HS-27A (cell line): ENCODE results near the gene XPO6.
"Not testable (repeated sequence)": the region's sequence is repeated elsewhere in the genome, so short reads cannot be mapped to it uniquely, and the experiment has no call there.

Experiments
- DNase-seq: peaks from one replicate; pipeline ENCODE4 v3.0.0-alpha.2; 2012; ENCODE audit warnings: low read depth, missing footprints

The XPO6 gene

DNA sequence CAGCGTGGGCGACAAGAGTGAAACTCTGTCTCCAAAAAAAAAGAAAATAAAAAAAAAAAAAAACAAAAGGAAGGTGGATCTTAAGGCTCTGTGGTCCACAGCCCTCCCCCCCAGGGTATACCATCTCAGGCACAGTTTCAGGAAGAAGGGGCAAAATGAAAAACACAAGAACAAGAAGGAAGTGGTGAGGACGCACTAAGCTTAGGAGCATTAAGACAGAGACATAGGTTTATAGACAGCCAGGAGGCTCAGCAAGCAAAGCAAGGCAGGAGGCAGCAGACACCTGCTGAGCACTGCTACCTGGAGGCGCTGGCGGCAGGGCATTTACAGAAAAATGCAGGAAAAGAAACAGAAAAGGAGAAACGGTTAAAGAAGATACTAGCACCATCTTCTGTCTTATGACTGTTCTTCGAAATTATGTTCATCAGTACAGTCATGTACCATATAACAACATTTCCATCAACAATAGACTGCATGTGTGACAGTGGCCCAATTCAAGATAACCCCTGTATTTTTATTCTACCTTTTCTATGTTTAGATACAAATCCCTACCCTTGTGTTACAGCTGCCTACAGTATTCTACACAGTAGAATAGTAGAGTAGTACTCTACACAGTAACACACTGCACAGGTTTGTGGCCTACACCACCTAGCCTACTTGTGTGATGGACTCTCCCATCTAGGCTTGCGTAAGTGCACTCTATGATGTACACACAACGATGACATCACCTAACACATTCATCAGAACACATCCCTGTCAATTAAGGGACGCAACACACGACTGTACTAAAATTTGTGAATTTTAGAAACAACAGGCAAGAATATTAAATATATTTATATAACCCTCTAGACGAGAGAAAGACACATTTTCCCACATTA lies 62.5 kb downstream of the XPO6 start:
- DNase-seq = no peak

DNA sequence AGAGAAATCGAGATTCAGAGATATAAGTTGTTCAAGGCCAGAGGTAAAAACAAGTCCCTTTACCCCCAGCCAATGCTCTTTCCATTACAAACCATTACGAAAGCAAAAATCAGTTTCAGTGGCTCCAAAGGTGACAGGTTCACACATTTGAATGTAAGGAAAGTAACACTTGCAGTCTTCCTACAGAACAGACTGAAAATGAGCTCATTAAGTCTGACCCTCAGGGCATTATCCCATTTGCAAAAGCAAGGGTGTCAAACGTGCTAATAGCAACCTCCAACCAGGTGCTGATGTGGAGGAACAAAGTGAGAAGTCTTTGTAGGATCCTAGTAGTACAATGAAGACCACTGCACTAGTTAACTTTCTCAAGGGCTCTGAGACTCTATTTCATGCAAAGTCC lies 65.2 kb downstream of the XPO6 start:
- DNase-seq = no peak

DNA sequence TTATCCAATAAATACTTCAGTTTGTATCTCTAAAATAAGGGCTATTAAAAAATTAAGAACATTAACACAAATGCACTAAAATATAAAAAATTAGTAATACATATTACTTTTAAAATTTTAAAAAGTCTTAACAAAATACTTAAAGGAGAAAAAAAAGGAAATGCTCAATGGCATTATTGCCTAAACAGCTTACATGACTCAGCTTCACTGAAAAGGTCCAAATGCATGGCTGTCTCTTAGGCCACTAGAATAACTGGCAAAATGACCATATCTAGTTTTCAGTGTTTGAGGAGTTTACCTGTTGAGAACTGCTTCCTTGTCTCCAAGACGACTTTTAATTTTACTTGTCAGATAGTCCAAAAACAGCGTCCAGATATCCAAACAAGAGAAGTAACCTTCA lies 66.0 kb downstream of the XPO6 start:
- no peak for DNase-seq

DNA sequence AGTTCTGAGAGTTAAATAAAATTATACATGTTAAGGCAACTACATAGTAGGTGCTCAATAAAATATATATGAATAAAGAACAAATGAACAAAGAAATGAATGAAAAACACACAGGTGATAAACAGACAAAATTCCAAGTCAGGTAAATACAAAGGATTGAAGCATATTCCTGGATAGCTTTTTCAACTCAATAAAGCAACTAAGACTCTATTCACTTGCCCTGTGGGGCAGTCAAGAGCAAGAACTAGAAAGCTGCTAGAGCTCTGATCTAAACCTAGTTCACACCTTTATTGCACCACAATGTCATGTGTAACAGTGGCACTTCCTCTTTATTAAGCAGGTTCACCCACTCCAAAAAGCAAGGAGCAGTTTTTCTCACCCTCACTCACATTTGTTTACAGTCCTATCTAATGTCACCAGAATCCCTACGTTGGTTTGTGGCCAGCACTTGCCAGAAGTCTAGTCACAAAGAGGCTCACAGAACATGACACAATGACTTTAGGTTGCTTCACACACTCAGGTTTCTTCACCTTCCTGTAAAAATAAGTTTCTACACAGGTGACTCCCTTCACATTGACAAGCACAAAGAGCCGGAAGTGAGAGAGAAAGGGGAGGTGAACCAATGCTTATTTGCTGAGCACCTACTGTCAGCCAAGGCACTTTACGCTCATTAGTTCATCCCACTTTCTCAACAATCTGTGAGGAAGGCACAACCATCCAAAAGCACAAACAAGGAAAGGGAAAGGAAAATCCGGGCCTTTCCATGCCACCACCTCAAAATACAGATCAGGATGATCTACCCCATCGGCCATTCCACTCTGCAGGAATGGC lies 70.8 kb downstream of the XPO6 start:
- DNase-seq = no peak

DNA sequence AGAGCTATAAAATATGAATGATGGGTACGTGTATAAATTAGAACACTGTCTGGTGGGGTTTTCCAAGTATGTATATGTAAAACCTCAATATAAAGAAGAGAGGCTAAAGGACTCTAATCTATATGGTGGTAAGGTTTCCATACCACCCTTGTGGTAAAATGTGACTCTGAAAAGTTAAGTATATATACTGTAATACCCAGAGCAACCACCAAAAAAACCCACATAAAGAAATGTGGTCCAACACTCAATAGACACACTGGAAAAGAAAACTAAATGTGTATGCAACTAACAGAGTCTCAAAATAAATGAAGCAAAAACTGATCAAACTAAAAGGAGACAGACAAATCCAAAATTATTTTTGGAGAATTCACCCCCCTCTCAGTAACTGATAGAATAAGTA lies 72.2 kb downstream of the XPO6 start:
- no peak for DNase-seq

DNA sequence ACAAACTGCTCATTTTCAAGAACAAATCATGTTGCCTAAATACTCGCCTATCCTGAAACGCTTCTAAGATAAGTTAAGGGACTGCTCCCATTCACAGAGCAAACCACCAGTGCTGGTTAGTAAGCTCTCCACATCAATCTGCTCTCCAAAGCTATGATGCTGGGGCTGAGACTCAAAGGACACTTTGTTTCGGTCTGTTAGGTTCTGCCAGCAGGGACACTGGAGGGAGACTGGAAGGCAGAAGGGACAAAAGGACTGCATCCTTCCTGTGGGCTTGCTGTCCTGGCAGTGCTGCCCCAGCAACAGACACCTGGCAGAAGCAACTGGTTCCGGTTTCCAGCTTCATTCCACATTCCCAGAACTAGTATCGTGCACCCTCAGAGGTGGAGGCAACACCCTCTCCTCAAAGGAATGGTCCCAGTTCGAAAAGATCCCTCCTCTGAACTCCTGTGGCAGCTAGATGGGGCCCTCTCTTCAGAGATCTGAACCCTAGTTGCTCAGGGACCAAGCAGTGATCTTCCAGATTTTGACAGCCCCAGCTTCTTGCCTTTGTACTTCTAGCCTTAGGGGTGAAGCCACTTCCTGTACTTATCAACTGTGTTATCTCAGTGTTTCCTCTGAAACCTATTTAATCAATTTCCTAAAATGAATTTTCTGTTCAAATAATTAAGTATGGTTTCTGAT lies 74.9 kb downstream of the XPO6 start:
- DNase-seq = no peak

DNA sequence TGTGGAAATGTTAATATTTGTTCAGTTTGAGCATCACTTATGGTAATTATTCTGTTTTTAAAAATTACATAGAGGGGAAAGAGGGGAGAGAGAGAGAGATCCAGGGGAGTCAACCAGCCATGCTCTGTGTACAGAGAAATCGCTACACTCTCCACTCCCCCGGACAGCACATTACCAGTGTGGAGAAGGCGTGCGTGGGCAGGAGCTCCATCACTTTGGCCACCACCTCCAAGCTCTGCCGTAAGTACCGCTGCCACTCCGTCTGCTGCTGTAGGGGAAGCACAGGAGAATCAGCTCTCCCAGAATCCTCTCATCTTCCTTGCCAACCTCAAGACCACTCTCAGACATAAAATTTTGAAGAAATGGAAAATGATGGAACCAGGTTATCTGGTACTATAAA lies 78.1 kb downstream of the XPO6 start:
- DNase-seq = no peak

DNA sequence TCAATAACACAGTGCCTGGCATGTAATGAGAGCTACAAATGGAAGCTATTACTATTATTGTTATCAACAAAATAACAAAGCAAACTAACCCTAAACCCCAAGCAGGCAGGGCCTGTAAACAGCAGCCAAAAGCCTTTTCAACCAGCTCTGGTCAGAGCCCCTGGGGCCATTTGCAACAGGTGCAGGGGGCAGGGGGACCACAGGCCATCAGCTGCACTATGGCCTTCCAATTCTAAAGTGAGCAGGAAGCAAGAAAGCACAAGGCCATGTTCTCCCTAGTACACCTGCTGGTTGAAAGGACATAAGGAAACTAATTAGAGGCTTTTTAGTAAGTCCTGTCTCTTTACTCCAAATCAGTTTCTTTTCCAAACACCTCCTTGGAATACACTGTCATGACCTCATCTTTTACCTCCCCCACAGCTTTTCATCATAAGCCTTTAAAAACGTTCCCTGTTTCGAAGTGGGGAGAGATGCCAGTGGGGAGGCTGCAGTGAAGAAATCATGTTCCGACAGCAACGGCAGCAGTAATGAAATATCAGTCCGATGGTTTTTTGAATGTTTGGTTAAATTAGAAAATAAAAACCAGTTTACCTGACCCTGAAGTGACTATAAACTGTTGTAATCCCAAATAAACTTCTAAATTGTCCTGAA lies 79.9 kb downstream of the XPO6 start:
- no peak for DNase-seq

DNA sequence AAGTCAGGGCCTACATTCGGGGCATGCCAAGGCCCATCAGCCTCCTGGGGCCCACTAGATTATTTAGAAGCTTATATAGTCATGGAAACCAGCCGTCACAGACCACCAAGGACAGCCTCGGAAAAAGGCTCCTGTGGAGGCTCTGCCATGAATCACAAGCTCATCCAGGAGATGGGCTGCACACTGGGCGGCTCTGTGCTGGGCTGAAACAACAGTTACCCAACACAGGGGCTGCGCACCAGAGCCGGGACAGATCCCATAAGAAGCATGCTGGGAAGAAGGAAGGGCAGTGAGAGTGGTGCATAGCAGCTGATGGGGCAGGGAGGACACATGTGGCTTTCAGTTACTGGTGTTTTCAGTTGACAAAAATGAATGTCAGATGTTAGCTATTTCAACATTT lies 80.6 kb downstream of the XPO6 start:
- no peak for DNase-seq

DNA sequence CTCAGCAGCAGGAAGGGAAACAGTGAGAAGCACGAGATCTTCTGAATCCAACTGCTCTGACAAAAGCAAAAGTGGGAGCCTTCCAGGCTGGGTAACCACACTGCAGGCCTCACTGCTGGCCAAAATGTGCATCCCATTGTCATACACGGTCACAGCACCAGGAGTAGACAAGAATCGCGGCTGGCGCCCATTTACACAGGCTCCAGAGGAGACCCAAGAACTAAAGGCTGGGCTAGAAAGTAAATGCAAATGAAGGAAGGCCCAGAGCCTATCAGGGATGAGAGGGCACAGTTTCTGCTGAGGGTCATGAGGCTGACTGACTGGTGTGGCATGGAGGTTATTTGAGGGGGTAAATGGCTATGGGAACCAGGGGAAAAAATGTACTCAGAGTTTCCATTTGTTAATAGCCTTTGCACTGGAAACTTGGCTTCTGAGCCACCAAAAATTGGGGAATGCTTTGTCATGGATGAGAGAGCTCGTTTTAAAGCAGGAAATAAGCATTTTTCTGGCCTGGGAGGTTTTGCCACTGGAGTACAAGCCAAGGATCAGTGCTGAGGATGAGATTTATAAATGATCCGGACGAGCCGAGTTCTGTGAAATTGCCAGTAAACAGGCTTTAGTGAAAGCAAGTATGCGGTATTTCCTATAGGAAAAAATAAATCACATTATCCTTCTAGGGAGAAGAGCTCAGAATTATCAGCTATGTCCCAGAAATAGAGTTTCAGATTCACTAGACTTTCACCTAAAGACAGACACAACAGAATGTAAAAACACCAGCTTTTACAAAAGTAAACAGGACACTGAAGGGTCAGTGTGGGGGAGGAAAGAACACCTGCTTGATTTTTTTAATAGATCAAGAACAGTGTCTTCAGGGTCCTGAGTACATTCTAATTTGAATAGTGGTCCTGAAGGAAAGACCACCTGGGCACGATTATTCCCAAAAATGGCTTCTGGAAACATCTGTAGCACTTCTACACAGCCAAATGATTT lies 81.4 kb downstream of the XPO6 start:
- DNase-seq = no peak

DNA sequence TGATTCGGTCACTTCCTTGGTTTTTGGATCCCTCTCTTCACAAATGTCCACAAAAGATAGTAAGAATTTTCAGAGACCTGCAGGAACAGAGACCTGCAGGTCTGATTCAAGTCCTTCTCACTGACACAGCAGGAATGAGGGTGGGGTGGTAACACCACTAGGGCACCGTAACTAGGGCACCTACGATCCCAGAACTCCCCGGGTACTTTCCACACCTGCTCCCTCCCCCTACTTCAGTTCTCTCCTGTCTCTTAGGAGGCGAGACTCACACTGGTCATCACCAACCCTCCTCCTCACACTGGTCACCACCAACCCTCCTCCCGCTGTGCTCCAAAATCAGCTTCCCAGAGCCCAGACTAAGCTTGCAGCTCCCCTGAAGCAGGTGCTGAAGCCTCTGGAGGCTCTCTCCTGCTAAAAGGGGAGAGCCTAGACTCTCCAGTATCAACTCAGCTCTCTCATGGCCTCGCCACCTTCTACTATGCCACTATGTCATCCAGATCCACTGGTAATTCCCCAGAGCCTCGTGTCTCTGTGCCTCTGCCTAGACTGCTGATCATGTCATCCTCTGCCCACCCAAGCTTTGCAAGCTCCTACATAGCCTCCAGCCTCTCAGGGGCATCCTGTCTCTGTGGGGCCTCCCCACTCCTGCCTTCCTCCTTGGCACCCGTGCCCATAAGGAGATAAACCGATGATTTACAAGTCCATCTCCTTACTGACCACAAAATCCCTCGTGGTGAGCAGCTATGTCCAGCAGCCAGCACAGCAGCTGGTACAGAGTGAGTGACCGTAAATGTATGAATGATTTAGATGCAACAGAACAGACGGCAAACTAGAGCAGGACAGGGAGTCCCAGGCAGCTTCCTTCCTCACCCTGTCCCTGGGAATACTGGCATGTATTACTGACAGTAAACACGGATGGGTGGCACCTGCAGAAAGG lies 84.8 kb downstream of the XPO6 start:
- DNase-seq = no peak

DNA sequence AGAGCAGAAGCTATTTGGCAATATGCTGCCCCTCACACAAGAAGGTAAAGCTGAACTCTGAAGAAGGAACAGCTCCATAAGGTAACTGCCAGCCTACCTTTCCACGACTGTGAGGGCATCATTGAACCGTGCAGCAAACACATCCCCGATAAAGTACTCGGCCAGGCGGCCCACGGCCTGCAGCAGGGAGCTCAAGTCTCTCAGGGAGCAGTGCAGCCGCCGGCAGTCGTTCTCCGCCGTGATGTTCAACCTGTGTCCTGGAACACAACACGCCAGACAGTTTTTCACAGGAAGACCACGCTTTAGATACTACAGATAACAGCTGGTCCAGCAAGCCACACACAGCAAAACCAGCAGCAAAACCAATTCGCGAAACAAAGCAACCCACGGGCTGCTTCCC lies 86.2 kb downstream of the XPO6 start:
- no peak for DNase-seq

DNA sequence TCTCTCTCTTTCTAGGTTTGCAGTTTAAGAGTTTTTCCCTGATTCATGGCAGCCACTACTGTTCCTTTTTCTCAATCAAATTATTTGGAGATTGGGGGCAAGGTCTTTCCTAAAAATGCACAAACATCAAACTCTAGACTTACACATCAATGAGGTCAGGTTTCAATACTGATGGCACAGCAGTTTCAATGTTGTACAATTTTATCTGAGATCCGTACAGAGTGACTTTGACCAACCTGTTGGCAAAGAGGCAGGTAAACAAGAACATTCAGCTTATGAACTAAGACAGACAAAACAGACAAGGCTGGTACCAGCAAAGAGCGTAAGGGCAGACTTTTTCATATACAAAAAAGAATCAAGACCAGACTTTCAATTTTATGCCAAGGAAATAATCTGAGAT lies 90.2 kb downstream of the XPO6 start:
- no peak for DNase-seq

DNA sequence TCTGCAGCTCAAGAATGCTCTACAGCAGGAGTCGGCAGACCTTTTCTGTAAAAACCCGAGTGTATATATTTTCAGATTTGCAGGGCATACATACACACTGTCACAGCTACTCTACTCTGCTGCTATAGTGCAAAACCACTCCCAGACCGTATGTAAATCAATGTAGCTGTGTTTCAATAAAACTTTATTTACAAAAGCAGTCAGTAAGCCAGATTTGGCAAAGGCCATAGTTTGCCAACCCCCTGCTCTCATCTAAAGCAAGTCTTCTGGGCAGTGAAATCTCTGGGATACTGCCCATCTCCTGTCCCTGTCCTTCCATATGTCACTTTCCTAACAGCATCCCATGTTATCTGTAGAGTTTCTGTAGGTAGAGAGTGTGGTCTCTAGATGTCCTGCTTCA lies 91.0 kb downstream of the XPO6 start:
- no peak for DNase-seq

DNA sequence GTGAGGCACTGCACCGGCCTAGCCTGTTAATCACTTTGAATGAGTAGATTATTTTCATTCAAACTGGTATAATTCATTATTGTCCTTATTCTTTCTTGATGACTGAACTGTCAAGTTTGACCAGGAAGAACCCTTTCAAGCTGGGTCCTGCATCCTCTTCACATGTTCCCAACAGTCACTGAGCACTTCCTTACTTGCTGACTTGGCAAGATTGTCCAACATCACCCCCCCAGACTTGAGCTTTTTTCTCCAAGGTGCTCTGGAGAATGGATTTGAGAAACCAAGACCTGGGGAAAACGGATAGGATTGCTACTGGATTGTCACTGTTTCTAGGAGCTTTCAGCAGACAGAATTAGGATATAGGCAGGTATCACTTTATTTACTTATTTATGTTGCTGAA lies 93.1 kb downstream of the XPO6 start:
- no peak for DNase-seq

DNA sequence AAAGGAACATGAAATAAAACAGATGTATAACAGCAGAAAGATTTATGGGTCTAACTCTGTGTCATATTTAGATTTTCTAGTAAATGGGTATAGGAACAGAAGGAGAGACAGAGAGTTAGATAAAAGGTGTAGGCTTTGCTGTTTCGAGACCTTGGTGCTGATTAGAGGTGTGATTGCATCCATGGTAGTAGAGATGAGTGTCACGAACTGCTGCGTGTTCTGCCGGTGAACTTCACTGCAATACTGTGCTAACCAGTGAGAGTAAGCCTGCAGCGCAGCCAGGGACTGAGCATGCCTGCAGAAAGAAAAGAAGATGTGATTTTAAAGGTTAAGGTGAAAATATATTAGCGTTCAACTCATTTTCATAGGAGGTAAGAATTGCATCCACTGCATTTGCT lies 94.6 kb downstream of the XPO6 start:
- DNase-seq = no peak

DNA sequence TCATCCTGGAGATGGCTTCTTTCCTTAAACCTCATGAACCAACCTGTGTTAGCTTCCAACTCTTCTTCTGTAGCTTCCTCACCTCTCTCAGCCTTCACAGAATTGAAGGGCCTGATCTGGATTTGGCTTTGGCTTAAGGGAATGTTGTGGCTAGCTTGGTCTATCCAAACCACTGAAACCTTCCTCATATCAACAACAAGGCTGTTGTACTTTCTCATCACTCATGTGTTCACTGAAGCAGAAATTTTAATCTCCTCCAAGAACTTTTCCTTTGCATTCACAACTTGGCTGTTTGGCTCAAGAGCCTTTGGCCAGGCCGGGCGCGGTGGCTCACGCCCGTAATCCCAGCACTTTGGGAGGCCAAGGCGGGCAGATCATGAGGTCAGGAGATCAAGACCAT lies 95.9 kb downstream of the XPO6 start:
- not testable (repeated sequence) for DNase-seq

DNA sequence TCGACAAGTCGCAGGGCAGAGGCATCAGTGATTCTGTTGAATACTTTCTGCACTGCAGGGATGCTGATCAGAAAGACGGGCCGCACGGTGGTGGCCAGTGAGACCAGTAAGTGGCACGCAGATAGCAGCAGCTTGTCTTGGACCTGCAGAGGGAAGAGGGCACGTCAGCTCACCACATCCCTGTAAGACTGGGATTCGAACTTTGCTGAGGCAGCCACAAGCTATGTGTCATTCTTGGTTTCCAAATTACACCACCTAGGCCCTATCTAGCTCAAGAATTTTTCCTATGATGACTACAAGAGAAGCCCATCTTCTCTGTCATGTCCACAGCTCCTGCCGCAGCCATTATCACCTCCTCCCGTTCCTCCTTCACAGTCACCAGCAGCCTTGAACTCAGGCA lies 98.9 kb downstream of the XPO6 start:
- DNase-seq = no peak

DNA sequence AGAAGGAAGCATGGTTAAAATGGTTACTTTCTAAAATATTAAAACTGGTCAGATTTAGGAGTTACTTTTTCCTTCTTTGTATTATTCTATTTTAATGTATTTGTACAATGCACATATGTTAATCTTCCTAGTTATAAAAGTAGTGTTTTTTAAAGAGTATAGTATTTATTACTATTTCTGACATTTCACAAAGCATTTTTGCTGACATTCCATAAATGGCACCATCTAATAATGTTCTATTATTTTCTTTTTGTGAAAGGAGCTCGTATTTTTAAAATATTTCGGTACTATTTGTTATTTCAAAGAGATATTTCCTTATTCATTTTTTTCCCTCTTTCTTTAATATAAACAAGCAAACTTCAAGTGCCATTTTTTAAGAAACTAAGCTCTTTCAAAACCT lies 100.8 kb downstream of the XPO6 start:
- DNase-seq = no peak

DNA sequence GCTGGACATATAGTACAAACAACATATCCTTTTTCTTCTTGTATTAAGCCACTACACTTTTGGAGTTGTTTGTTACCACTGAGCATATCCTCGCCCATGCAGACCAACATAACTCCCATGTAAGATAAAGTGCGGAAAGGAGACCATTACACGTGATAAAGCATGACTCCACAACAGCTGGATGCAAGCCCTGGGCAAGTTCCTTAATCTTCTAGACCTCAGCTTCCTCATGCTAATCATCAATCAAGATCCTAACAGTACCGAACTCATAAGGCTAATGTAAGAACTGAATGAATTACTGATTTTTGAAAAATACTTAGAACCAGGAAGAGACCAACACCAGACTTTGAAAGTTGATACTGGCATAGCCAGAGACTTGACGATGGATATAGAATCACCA lies 101.3 kb downstream of the XPO6 start:
- DNase-seq = no peak
